Measurements from ENCODE around the gene ARRDC4. TPM values are rescaled to one million over a fixed set of nuclear protein-coding genes. Genes with fewer than 3 reads are reported as not detected.
A peak's percentile ranks its signal among the peaks of the same experiment; 100 is the strongest.

ARRDC4 gene
- total and polyA plus RNA-seq, 2 of the 8 experiments (the other 6 are each of a cell fraction or from before 2014, with no cell fraction given) = 3.5 to 3.8 TPM

DNA sequence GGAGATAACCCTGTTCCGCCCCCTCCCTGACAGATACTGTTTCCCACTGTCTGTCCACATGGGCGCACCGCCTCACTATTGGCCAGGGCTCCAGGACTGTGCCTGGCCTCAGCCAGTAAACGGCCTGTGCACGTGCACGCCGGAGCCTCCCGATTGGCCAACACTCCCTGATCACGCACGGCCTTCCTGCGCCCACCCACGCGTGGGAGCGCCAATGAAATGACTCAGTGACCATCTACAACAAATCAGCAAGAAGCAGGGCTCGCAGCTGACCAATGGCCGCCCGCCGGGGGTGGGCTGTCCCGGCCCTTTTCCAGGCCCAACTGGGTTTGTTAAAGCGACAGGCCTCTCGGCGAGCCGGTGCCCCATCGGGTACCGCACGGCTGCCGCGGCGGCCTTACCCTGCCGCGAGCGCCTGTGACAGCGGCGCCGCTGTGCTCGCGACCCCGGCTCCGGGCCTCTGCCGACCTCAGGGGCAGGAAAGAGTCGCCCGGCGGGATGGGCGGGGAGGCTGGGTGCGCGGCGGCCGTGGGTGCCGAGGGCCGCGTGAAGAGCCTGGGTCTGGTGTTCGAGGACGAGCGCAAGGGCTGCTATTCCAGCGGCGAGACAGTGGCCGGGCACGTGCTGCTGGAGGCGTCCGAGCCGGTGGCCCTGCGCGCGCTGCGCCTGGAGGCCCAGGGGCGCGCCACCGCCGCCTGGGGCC is at the start of gene ARRDC4 (continued):
- TF ChIP-seq CHD7 (IDR thresholded peaks at IDR 0.05; ENCODE audit: insufficient replicate concordance, low read length) (no peak), CREB1 (IDR thresholded peaks at IDR 0.05) (peak; percentile 76), JUND (IDR thresholded peaks at IDR 0.05; ENCODE audit: low read length) (0 out of 2 replicates have a peak, but pooled peaks have one; percentile 13), KDM4A (IDR thresholded peaks at IDR 0.05; ENCODE audit: low read depth, low read length, severe bottlenecking) (no peak), NANOG (IDR thresholded peaks at IDR 0.05; ENCODE audit: insufficient read depth, low read depth, low read length, poor library complexity, severe bottlenecking) (no peak), PHF8 (conservative IDR thresholded peaks at IDR 0.05; ENCODE audit: low read depth, low read length) (peak; percentile 61), ATF3 (IDR thresholded peaks at IDR 0.05; ENCODE audit: insufficient read depth, low read depth, low read length) (no peak), CEBPB (IDR thresholded peaks at IDR 0.05; ENCODE audit: low read depth, low read length) (no peak), SIX5 (IDR thresholded peaks at IDR 0.05; ENCODE audit: low read depth, low read length) (no peak)

Data from H1 (cell line).